AG08395 (cell line): ENCODE measurements around the gene LSM12.
A peak's percentile ranks its signal among the peaks of the same experiment; 100 is the strongest.
"Not testable (repeated sequence)": the region's sequence is repeated elsewhere in the genome, so short reads cannot be mapped to it uniquely, and the experiment has no call there.

Experiments used
- DNase-seq: peaks from one replicate; pipeline ENCODE4 v3.0.0; 2012; ENCODE audit warnings: mixed read lengths, low spot score

The LSM12 gene

DNA sequence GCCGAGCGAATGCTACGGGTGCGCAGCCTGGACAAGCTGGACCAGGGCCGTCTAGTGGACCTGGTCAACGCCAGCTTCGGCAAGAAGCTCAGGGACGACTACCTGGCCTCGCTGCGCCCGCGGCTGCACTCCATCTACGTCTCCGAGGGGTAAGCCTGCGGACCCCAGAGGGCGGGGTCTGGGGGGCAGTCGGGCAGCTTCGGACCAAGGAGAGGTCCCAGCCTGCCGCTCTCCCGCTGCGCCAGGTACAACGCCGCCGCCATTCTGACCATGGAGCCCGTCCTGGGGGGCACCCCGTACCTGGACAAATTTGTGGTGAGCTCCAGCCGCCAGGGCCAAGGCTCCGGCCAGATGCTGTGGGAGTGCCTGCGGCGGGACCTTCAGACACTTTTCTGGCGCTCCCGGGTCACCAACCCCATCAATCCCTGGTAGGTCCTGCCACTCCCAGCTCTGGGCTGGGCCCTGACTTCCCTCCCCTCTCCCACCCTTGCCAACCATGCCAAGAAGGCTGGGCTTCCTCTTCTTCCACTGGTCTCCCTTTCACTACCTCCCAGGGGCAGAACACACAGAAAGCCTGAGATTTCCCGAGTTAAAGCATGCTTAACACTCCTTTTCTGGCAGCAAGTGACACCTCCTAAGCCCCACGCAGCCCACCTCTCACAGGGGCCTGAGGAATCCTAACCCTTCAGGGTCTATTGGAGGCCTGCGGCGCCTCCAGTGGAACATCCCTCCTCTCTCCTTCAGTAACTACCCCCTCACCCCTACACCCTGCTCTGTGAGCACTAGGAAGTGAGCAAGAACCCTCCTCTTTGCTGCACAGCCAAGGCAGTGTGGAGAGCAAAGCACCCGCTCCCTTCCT is 58.9 kb downstream of the LSM12 start:
- DNase-seq, result peak; percentile 31

DNA sequence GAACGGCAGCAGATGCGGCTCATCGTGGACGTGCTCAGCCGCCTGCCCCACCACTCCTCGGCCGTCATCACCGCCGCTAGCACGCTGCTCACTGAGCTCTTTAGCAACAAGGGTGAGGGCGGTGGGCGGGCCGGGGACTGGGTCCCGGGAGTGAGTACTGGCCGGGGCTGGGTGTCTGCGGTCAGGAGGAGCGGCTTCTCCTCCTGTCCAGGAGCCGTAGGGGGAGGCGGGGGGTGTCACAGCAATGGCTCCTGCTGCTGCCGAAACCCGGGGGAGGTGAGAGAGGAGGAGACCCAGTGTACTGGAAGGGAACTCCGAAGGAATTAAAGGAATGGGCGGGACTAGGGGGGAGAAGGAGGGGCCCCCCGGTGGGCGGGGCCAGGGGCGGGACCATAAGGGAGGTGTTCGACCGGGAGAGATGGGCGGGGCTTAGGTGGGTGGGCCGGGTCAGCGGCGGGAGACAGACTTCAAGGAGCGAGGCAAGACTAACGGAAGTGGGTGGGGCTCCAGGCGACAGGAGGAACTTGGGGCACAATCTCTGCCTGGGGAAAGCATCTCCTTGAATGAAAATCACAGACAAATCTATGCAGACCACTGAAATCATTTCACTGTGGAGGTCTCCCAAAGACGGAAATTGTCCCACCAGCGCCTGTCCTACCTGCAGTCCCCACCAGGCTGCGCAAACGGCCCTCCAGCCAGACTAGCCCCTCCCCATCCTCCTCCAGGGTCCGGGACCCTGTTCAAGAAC is 59.7 kb downstream of the LSM12 start:
- peak; percentile 99 for DNase-seq

DNA sequence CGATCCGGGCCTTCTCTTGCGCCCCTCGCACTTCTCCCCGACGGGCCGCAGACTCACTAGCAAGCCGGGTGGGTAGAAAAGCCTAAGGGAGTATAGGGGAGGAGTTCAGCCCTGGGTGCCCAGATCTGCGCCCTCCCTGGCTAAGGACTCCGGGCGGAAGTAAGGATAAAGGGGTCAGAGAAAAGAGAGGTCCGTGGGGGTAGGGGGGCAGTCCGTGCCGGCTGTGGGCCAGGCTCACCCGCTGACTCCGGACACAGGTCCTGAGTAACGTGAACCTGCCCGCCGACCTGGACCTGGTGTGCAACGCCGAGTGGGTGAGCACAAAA is 60.2 kb downstream of the LSM12 start:
- DNase-seq, result no peak

DNA sequence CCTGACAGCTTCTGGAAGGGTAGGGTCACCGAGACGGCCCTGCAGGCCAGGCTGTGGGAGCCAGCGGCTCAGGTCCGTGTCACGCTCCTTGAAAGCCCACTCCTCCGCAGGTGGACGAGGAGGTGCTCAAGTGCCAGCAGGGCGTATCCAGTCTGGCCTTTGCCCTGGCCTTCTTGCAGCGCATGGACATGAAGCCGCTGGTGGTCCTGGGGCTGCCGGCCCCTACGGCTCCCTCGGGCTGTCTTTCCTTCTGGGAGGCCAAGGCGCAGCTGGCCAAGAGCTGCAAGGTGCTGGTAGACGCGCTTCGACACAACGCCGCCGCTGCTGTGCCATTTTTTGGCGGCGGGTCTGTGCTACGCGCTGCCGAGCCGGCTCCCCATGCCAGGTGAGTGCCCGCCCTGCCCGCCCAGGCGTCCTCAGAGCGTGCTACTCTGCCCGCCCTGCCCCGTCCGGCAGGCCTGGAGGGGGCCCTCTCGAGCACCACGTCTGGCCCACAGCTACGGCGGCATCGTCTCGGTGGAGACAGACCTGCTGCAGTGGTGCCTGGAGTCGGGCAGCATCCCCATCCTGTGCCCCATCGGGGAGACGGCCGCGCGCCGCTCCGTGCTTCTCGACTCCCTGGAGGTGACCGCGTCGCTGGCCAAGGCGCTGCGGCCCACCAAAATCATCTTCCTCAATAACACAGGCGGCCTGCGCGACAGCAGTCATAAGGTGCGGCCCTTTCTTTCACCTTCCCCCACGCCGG is 60.8 kb downstream of the LSM12 start:
- DNase-seq, result no peak

DNA sequence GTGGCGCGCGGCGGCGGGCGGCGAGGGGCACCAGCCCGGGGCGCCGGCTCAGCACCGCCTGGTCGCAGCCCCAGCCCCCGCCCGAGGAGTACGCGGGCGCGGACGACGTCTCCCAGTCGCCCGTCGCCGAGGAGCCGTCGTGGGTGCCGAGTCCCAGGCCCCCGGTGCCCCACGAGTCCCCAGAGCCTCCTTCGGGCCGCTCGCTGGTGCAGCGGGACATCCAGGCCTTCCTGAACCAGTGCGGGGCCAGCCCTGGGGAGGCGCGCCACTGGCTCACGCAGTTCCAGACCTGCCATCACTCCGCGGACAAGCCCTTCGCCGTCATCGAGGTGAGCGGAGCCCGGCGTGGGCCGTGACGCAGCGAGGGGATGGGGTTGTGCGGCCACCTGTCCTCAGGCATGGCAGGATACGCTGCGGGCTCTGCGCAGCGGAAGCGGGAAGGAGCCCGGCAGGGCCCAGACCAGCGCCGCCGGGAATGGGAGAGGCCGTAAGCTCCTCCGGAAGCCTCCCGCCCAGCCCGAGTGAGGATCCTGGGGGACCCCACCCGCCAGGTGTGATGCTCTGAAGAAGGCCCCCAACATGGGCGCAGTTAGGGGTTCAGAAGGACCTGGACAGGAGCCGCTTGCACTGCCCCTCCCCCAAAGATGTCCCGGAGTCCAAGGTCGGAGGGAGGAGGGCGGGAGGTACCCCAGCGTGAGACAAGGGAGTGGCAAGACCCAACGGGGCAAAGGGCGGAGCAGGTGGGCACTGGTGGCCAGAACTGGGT is 61.5 kb downstream of the LSM12 start:
- no peak for DNase-seq

DNA sequence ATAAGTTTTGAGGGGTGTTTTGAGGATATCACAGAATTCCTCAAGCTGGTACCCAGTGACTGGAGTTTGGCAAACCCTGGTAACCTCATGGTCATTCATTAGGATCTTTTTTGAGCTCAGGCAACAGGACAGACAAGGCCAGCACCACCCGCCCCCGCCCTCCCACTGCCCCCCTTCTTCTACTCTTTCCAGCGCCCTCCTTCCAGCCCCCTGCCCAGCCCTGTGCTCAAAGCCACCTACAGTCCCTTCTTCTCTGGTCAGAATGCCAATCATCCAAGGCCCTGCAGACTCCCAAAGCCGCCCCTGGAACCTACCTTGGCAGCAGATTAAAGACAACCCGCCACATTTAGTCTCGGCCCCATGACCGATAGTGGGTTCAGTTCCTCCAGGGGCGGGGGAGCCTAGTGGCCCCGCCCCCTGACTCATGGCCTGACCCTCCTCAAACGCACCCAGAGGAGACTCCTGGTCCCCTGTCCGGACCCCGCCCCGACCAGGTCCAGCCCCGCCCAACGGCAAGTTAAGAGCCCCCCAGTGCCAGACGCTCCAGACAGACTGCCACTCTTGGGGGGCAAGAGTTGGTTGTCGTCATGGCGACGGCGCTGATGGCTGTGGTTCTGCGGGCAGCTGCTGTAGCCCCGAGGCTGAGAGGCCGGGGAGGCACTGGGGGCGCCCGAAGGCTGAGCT is 62.3 kb downstream of the LSM12 start, which contains the start of gene NAGS:
TSS of gene NAGS (plus strand) at position 546 of the 684 bp plus-strand sequence. CDS start at position 588, 42 bp downstream.
- DNase-seq, result no peak

DNA sequence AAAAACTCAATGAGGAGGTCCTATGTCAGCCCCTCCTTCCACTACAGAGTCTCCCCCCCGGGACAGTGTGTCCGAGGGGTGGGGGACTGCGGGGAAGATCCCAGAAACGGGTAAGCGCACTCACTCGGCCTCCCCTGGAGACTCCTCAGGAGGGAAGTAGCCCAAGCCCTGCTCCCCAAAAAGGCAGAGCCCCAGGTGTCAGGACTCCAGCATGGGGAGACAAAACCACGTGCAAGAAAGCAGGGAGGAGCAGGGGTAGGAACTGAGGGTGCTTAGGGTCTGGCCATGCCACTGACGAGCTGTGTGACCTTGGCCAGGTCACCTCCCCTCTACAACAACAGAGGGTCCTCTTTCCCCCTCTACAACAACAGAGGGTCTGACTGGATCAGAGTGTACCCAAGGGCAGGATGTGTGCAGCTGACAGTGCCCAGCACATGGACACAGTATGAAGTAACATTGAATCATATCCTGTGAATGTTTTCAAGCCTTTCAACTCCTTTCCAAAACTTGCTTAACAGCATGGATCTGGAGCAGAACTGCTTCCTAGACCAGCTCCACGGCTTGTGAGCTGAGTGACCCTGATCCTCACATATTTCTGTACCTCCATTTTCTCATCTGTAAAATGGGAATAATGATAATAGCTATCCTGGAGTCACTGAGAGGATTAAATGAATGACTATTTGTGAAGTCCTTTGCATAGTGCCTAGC is 64.2 kb downstream of the LSM12 start:
- peak; percentile 58 for DNase-seq

DNA sequence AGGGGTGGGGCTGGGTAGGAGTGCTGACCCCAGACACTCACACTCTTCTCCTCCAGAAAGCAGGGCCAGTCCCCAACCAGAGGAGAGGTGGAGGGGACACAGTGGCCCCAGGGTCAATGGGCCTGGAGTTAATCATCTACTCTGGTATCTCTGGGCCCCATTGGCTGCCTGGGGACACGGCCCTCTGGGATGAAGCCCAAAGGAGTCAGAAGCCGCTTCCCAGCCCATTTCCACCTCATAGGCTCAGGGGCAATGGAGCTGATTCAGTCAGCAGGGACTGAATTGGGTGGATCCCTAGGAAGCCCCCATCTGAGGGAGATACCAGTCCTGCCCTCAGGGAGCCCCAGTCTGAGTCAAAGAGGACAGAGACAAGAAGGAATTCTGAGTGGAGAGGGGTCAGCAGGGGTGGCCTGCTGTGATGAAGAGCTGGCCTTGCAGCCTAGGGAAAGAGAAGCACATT is 65.0 kb downstream of the LSM12 start:
- no peak for DNase-seq

DNA sequence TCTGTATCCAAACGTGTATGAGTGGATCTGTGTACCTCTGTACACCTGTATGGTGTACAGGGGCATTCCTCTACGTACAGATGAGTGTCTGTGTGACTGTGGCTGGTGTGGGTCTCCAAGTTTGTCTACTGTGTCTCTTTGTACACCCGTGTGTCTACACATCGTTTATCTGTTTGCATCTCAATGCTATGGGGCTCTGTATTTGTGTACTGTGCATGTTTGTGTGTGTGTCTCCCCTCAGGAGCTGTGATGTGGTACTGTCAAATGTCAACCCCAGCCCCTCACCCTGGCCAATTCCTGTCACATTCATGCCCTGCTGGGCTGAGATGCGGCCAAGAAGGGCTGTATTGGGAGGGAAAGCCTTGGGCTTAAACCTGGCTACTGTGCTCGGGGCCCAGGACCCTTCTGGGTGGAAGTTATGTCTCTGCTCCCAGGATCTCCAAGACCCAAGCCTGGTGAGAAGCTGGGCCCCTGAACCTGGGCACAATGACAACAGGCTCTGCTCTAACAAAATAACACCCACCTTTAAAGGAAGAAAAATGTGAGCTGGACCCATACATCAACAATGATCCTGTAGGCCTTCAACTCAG is 65.5 kb downstream of the LSM12 start:
- no peak for DNase-seq

DNA sequence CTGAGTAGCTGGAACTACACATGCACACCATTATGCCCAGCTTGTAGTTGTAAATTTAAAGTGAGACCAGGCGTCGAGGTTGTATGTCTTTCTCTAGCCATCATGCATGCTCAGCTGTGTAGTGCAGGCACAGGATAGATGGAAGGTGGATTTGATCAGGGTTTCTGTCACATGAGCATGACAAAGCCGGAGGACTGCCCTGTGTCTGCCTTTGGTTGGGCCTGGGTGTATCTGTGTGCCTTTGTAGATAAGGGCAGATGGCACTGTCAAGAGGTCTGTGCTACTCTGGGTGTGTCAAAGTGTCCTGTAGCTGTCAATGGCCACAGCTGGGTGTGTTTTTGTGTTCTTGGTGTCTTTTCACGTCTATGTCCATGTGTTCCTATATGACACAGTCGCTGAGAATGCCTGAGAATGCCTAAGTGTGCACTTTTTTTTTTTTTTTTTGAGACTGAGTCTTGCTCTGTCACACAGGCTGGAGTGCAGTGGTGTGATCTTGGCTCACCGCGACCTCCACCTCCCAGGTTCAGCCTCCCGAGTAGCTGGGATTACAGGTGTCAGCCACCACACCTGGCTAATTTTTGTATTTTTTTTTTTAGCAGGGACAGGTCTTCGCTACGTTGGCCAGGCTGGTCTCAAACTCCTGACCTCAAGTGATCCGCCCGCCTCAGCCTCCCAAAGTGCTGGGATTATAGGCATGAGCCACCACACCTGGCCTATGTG is 66.2 kb downstream of the LSM12 start:
- no peak for DNase-seq

DNA sequence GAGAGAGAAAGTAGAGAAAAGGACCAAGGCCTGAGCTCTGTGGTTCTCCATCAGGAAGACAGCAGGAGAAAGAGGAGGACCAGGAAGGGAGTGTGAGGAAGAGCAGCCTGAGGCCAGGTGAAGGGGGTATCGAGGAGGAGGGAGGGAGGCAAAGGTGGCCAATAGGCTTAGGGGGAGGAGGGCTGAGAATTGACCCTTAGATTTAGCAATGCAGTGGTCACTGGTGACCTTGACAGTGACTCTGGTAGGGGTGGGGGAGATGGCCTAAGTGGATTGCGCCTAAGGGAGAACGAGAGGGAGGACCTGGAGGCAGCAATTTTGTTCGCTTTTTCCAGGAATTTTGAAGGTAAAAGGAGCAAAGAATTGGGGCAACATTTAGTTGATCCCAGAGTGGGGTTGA is 67.4 kb downstream of the LSM12 start:
- DNase-seq, result no peak

DNA sequence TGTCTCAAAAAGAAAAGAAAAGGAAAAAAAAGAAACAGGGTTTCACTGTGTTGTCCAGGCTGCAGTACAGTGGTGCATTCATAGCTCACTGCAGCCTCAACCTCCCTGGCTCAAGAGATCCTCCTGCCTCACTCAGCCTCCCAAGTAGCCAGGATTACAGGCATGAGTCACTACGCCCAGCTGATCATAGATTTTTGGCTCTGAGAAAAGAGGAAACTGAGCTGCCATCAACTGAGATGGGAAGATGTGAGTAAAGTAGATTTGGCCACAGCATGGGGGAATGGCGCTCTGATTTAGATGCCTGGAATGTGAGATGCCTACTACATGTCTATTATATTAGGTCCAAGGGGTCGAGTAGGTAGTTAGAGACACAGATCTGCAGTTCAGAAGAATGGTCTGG is 67.9 kb downstream of the LSM12 start:
- no peak for DNase-seq

DNA sequence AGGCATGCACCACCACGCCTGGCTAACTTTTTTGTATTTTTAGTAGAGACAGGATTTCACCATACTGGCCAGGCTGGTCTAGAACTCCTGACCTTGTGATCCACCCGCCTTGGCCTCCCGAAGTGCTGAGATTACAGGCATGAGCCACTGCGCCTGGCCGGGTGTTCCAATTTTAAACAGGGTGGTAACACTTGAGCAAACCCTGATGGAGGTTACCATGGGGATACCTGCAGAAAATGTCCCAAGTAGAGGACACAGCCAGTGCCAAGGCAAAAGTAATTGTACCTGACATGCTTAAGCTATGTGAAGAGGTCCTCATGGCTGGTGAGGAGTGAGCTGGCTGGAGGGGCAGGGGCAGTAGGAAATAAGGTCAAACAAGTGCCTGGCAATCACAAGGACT is 69.3 kb downstream of the LSM12 start:
- not testable (repeated sequence) for DNase-seq

DNA sequence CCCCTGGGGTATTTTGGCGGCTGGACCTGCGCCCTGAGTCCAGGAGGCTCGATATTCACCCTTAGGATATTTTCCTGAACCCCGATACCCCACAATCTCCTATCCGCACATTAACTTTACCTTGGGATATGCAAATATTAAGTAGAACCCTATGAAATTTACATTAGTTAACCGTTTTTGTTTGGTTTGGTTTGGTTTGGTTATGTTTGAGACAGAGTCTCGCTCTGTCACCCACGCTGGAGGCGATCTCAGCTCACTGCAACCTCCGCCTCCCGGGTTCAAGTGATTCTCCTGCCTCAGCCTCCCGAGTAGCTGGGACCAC is 71.4 kb downstream of the LSM12 start:
- DNase-seq, result no peak

DNA sequence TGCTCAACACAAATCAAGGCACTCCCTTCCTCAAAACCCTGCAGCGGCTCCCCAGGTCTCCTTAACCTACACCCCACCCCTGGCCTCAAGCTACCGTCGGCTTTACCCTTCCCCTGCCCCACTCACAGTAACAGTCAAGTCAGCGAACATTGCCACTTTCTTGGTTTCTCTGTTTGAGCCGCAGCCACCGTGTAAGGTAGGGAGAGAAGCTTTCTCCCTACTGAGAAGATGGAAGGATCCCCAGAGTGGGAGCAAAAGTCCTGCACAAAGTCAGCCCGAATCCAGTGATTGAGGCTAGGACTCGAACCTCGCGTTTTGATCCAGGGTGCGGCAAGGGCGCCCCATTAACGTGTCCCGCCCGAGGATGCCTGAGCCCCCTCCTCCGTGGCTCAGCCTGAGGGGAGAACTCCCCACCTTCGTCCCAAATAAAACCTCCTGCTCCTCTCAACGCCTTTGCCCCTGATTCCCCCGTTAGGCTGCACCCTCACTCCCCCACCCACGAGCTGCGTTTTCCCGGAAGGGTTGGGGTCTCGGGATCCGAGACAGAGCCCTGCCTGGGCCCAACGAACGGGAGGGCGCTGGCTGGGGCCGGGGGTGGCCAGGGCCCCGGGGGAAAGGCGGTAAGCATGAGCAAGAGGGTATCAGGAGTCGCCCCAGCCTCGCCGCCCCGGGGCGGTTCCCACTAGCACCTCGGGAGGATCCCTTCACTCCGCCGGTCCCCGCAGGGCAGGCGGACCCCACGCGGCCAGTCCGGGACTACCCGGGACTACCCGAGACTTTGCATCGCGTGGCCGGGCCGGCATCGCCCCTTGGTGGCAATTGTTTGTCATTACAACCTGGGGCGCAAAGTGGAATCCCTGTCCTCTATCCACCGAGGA is 72.0 kb downstream of the LSM12 start:
- DNase-seq, result peak; percentile 78

DNA sequence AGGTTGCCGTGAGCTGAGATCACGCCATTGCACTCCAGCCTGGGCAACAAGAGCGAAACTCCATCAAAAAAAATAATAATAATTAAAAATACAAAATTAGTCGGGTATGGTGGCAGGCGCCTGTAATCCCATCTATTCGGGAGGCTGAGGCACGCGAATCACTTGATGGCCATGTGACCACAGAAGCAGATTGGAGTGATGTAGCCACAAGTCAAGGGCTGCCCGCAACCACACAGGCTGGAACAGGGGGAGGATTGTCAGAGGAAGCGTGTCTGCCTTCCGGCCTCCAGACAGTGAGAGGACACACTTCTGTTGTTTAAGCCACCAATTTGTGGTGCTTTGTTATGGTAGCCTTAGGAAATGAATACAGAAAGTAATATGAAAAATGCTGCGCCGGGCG is 73.8 kb downstream of the LSM12 start:
- DNase-seq, result no peak

DNA sequence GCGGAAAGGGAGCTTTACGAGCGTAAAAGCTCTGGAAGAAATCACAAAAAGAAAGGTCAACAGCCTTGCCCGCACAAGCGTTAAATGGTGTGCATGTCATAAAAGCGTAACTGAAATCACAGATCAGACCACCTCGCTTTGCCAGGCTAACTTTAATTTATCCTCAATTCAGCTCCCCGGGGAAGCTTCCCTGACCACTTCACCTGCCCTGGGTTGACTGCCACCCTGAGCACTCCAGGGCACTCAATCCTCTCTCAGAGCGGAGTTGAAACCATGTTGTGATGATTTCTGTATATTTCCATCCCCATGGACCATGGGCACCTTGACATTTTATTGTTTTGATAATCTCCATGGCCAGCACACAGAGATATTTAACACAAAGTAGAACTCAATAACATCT is 78.2 kb downstream of the LSM12 start:
- DNase-seq, result no peak

DNA sequence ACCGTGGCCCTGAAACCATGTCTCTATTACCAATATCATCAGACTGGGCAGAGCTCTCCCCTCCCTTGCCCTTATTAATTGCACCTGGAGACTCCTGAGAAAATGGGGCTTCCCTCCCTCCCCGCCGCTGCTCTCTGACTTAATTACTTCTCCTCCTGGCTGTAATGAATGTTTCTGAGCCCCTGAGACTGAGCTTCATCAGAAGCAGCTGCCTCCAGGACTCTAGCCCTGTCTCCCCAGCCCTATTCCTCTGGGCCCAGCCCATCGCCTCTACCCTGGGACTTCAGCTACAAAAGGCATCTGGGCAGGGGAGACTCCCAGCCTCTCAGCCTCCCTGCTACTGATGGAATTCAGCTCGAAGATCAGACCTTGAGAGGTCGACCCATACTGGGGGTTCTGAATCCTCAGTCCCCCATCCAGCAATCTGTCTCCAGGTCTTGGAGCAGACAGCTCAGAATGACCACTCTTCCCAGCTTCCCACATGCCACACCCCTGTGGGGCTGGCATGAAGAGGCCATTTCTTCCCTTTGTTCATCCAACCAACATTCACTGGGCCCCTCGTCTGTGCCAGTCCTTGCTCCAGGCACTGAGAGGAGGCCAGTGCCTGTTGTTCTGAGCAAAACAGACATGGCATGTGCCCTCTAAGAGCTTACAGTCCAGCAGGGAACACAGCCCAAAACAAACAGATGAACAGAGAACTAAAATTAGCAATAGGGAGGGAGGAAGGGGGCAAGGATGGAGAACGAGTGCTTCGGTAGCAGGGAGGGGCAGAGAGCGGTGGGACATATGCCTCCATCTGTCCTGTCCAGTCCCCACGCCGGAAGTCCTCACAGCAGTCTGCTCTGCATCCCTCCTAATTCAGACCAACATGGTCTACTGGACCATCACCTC is 79.1 kb downstream of the LSM12 start:
- no peak for DNase-seq
